Adrenal gland (tissue), 12 donors: Measurements from ENCODE around the gene TRAF6. TPM values are rescaled to one million over a fixed set of nuclear protein-coding genes. Genes with fewer than 3 reads are reported as not detected.

Experiments
- DNase-seq, 7 donors: peaks; one replicate each; pipeline ENCODE4 v3.0.0-alpha.2; 2019 to 2020
- H3K27ac ChIP-seq, 5 donors: fragments of 200-600 bp; sonication (generic) in 4 of 5; 1 replicate in 3 of 5; 2 replicates in 2 of 5; pipeline versions ENCODE4 v1.5.1 to v1.8.0; 2016 to 2020; ENCODE audit warnings: mild to moderate bottlenecking in 1 of 5
- H3K27me3 ChIP-seq: fragments of 200-600 bp; 2 replicates; pipeline ENCODE4 v1.8.0; 2021
- H3K36me3 ChIP-seq, 2 donors: fragments of 200-600 bp; replicated peaks in 1 of 2; 1 replicate in 1 of 2; 2 replicates in 1 of 2; pipeline versions ENCODE4 v1.5.1 to v1.8.0; 2018 to 2022
- H3K4me1 ChIP-seq, 2 donors: fragments of 200-600 bp; replicated peaks in 1 of 2; 1 replicate in 1 of 2; 2 replicates in 1 of 2; pipeline versions ENCODE4 v1.5.1 to v1.8.0; 2018 to 2021
- H3K4me3 ChIP-seq, 4 donors: fragments of 200-600 bp; sonication (generic) in 3 of 4; one replicate each; pipeline ENCODE4 v1.5.1; 2016 to 2018
- H3K9me3 ChIP-seq, 3 donors: fragments of 200-600 bp; sonication (generic) in 1 of 3; replicated peaks in 1 of 3; 1 replicate in 2 of 3; 2 replicates in 1 of 3; pipeline versions ENCODE4 v1.5.1 to v1.8.0; 2016 to 2021
- POLR2A ChIP-seq, 2 donors: fragments of 450-650 bp; IDR thresholded peaks; one replicate each; pipeline ENCODE4 v1.6.1; 2017; ENCODE audit warnings: antibody characterized with exemption in 2 of 2, mild to moderate bottlenecking in 2 of 2, moderate library complexity in 1 of 2
- WGBS, 4 donors: extraction: QIAGEN DNeasy Blood & Tissue Kit in 2 of 4; methylation state at CpG; one replicate each; pipeline versions ENCODE4 v1.1.5 to v1.1.7; 2013 to 2017; 5-methylcytosine and 5-hydroxymethylcytosine counted together
- intact Hi-C, 2 donors: fragments of 100-400 bp; cut with DNase I; formaldehyde crosslinking; loops; one replicate each; pipeline versions ENCODE4 v1.14.1 to v1.15.0; 2022 to 2023
- polyA plus RNA-seq, 3 donors: library from polyadenylated mRNA; stranded (reverse); fragments of 200-250 nt in 2 of 3; fragments of 350-450 nt in 1 of 3; fragmentation: Illumina TruSeq in 1 of 3; extraction: RNeasy Lipid Tissue Mini Kit (QIAGEN cat#74804) in 1 of 3; gene quantifications; one replicate each; pipeline ENCODE4 v1.2.3, GENCODE V29; 2013 to 2014
- small RNA-seq, 2 donors: library from RNA; depleted of rRNA; stranded (forward); fragments of <200 nt; gene quantifications; one replicate each; pipeline ENCODE3, GENCODE V24; 2016
- total RNA-seq, 9 donors: library from RNA; depleted of rRNA in 4 of 9; stranded (reverse); fragments of >200 nt in 4 of 9; fragments of 120-200 nt in 1 of 9; fragmentation: NEBNext Ultra II Directional in 1 of 9; extraction: Animal tissue kit (Norgen Biotek cat#: 25700) in 1 of 9; gene quantifications; one replicate each; pipeline versions ENCODE4 v1.1.0 to v1.2.4, GENCODE V29; 2013 to 2023
- TF ChIP-seq, protein P1 (sequence below), 6 experiments: fragments of 450-650 bp in 4 of 6; fragments of 200-600 bp in 2 of 6; sonication (generic) in 1 of 6; IDR thresholded peaks; 1 replicate in 5 of 6; 2 replicates in 1 of 6; pipeline versions ENCODE4 v1.5.1 to v1.8.0; 2016 to 2021; ENCODE audit warnings: antibody characterized with exemption in 6 of 6, mild to moderate bottlenecking in 2 of 6, moderate library complexity in 1 of 6
- donor health status: healthy with polysubstance abuse.
- donor health status: Bipolar disorder and iron deficiency.
- donor health status: DM: yes; HTN: yes; CAD: no.
- donor health status: DM: no; HTN: no; CAD: no.
- donor health status: DM: no; HTN: no; CAD: no.
- donor health status: DM: yes; HTN: yes; CAD: no.

TRAF6 gene
- total and polyA plus RNA-seq, 12 donors, result 2.3 to 18.5 (median 14.6) TPM

DNA sequence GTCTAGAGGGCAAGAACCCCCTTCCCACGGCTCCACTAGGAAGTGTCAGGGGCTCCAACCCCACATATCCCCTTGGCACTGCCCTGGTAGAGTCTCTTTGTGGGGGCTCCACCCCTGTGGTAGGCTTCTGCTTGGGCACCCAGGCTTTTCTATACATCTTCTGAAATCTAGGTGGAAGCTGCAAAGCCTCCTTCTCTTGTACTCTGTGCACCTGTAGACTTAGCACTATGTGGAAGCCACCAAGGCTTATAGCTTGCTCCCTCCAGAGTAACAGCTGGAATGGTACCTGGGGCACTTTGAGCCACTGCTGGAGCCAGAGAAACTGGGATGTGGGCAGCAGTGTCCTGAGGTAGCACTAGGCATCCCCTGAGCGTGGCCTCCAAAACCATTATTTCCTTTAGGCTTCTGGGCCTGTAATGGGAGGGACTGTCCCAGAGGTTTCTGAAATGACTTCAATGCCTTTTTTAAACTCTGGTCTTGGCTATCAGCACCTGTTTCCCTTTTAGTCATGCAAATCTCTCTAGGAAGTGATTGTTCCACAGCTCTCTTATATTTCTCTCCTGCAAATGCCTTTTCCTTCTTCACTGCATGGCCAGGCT lies 68.4 kb downstream of the TRAF6 start:
- H3K36me3 ChIP-seq, result no peaks in the 10 kb centered on the region
- H3K4me3 ChIP-seq, result no peak overlapping the region
- intact Hi-C loops, result no loop called here
- no peaks in the 10 kb centered on the region for H3K27me3 ChIP-seq
- DNase-seq, result no peak
- H3K27ac ChIP-seq, result no peak overlapping the region
- TF ChIP-seq, protein P1, sequence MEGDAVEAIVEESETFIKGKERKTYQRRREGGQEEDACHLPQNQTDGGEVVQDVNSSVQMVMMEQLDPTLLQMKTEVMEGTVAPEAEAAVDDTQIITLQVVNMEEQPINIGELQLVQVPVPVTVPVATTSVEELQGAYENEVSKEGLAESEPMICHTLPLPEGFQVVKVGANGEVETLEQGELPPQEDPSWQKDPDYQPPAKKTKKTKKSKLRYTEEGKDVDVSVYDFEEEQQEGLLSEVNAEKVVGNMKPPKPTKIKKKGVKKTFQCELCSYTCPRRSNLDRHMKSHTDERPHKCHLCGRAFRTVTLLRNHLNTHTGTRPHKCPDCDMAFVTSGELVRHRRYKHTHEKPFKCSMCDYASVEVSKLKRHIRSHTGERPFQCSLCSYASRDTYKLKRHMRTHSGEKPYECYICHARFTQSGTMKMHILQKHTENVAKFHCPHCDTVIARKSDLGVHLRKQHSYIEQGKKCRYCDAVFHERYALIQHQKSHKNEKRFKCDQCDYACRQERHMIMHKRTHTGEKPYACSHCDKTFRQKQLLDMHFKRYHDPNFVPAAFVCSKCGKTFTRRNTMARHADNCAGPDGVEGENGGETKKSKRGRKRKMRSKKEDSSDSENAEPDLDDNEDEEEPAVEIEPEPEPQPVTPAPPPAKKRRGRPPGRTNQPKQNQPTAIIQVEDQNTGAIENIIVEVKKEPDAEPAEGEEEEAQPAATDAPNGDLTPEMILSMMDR (IDR thresholded peaks at IDR 0.05), result no peak
- no peak for TF ChIP-seq POLR2A (IDR thresholded peaks at IDR 0.05)
- H3K9me3 ChIP-seq, result no peaks in the 10 kb centered on the region
- 90 to 93% (median 92%) methylated on average over 2 of the region's 2 CpGs for WGBS, 4 donors
- H3K4me1 ChIP-seq, result no peaks in the 10 kb centered on the region

DNA sequence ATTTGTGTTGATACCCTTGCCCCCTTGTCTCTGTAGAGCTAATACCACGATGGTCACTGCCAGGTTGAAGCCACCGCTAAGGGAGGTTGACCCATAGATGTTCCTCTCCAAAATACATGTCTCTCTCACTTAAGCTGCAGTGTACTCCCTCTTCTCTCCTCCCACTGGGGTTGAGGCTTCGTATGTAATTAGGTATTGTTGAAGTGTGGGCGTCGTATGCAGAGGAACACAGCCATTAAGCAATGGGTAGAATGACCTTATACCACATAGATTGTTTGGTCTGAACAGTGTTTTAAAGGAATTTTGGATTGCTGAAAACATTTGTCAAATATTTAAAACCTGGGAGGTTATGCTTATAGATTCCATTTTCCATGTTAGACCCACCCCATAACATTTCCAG lies 71.9 kb downstream of the TRAF6 start:
- H3K4me1 ChIP-seq, result peaks cover 5 to 14% of the 10 kb centered on the region in 2 donors
- no peak for DNase-seq
- intact Hi-C loops, result no loop called here
- 94 to 96% (median 96%) methylated on average over 5 of the region's 5 CpGs for WGBS, 4 donors
- no peaks in the 10 kb centered on the region for H3K36me3 ChIP-seq
- no peaks in the 10 kb centered on the region for H3K9me3 ChIP-seq
- H3K4me3 ChIP-seq, result no peak overlapping the region
- no peaks in the 10 kb centered on the region for H3K27me3 ChIP-seq
- no peak overlapping the region for H3K27ac ChIP-seq
- TF ChIP-seq, protein P1 (IDR thresholded peaks at IDR 0.05), result no peak
- no peak for TF ChIP-seq POLR2A (IDR thresholded peaks at IDR 0.05)

DNA sequence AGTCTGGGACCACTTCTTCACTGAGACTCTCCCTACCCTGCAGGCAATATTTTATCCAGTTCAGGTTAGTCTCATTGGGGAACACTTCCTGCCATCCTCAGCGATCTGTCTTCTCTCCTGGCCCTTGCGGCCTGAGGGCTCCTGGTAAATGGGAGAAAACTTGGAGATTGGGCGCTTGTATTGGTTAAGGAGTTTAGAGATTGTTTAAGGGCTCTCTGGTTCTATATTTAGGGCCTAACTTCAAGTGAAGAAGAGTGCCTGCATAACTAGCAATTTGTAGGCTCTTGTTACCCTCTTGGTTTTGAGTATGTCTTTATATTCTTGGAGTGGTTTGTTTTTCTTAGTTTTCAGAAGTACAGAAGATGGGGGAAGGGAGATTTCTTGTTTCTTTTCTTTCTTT lies 72.7 kb downstream of the TRAF6 start:
- Histone ChIP-seq H3K4me1 (peaks cover 5 to 14% of the 10 kb centered on the region in 2 donors), H3K36me3 (no peaks in the 10 kb centered on the region), H3K4me3 (no peak overlapping the region), H3K27ac (no peak overlapping the region), H3K9me3 (no peaks in the 10 kb centered on the region), H3K27me3 (no peaks in the 10 kb centered on the region)
- intact Hi-C loops, result no loop called here
- TF ChIP-seq, protein P1 (IDR thresholded peaks at IDR 0.05), result no peak
- no peak for TF ChIP-seq POLR2A (IDR thresholded peaks at IDR 0.05)
- DNase-seq, result no peak
- 91 to 99% (median 97%) methylated on average over 3 of the region's 3 CpGs for WGBS, 4 donors

Small RNA genes within 50 kb of the gene (small RNA-seq; reads per million reads assigned to genes)
- 0 reads per million in 2 donors for gene AC061999.1

Other genes starting within 250 kb of the TRAF6 start
- 100 to 1,000 TPM in 4 of 9 donors, 10 to 100 TPM in 5; 68.1 to 140 (median 92.7) TPM for gene COMMD9, start 220.8 kb downstream of the TRAF6 start, total RNA-seq
- gene COMMD9, start 220.8 kb downstream of the TRAF6 start, polyA plus RNA-seq, result 10 to 100 TPM; 25.3 to 94.6 (median 35.1) TPM
- gene PRR5L, start 214.0 kb downstream of the TRAF6 start, total RNA-seq, result 10 to 100 TPM in 1 of 9 donors, 1 to 10 TPM in 8; 5.2 to 10.2 (median 7.5) TPM
- 1 to 10 TPM; 1.7 to 6.8 (median 2.2) TPM for gene PRR5L, start 214.0 kb downstream of the TRAF6 start, polyA plus RNA-seq
- gene RAG1, start 57.7 kb upstream of the TRAF6 start, total RNA-seq, result 1 to 10 TPM; 1.1 to 3.5 (median 2.0) TPM
- gene RAG1, start 57.7 kb upstream of the TRAF6 start, polyA plus RNA-seq, result 1 to 10 TPM in 1 of 3 donors, under 1 TPM in 2; 0.17 to 1.3 (median 0.97) TPM
- 10 to 100 TPM; 16.2 to 44.7 (median 22.5) TPM for gene IFTAP, start 84.2 kb upstream of the TRAF6 start, total RNA-seq
- 10 to 100 TPM; 23.4 to 35.3 (median 30.5) TPM for gene IFTAP, start 84.2 kb upstream of the TRAF6 start, polyA plus RNA-seq
- not detected for gene RAG2, start 88.0 kb upstream of the TRAF6 start, total RNA-seq
- not detected for gene RAG2, start 88.0 kb upstream of the TRAF6 start, polyA plus RNA-seq